SJCRH30 (cell line): ENCODE measurements around the gene TCP10L. TPM values are rescaled to one million over a fixed set of nuclear protein-coding genes. Genes with fewer than 3 reads are reported as not detected.
"Not testable (repeated sequence)": the region's sequence is repeated elsewhere in the genome, so short reads cannot be mapped to it uniquely, and the experiment has no call there.

Experiments
- DNase-seq, 2 experiments: peaks; one replicate each; pipeline ENCODE4 v3.0.0-alpha.2; 2015 to 2020
- H3K27ac ChIP-seq: fragments of 250-450 bp; sonication (Bioruptor Pico); 2 replicates; pipeline ENCODE4 v1.5.1; 2020; ENCODE audit warnings: mild to moderate bottlenecking, moderate library complexity
- H3K27me3 ChIP-seq: fragments of 250-450 bp; sonication (Bioruptor Pico); 2 replicates; pipeline ENCODE4 v1.5.1; 2020; ENCODE audit warnings: mild to moderate bottlenecking, moderate library complexity
- H3K36me3 ChIP-seq: fragments of 250-450 bp; sonication (Bioruptor Pico); 2 replicates; pipeline ENCODE4 v1.5.1; 2020; ENCODE audit warnings: mild to moderate bottlenecking, moderate library complexity
- H3K4me1 ChIP-seq: fragments of 250-450 bp; sonication (Bioruptor Pico); 2 replicates; pipeline ENCODE4 v1.5.1; 2020; ENCODE audit warnings: mild to moderate bottlenecking, moderate library complexity
- H3K4me3 ChIP-seq: fragments of 250-450 bp; sonication (Bioruptor Pico); 2 replicates; pipeline ENCODE4 v1.5.1; 2020; ENCODE audit warnings: mild to moderate bottlenecking, moderate library complexity
- H3K9me3 ChIP-seq: fragments of 250-450 bp; sonication (Bioruptor Pico); replicated peaks from 2 replicates; pipeline ENCODE4 v1.5.1; 2020; ENCODE audit warnings: mild to moderate bottlenecking, moderate library complexity
- total RNA-seq: library from RNA; depleted of rRNA; stranded (reverse); fragments of >200 nt; shearing (Covaris generic); gene quantifications from 2 replicates; pipeline ENCODE4 v1.2.3, GENCODE V29; 2014

Gene TCP10L
- total RNA-seq, 1 experiment from 2014 or later = not detected

- Histone ChIP-seq H3K27me3 (peaks cover 17% of the 10 kb centered on the region), H3K27ac (no peak overlapping the region), H3K9me3 (no peaks in the 10 kb centered on the region), H3K4me3 (no peak overlapping the region), H3K36me3 (no peaks in the 10 kb centered on the region), H3K4me1 (no peaks in the 10 kb centered on the region)
- peak; percentile 30 to 47 for DNase-seq
Measured at GRCh38 chr21:32572574-32573420, 12.5 kb downstream of the TCP10L start.

- no peaks in the 10 kb centered on the region for H3K4me1 ChIP-seq
- H3K4me3 ChIP-seq = no peak overlapping the region
- no peaks in the 10 kb centered on the region for H3K36me3 ChIP-seq
- no peak for DNase-seq
- H3K9me3 ChIP-seq = no peaks in the 10 kb centered on the region
- no peak overlapping the region for H3K27ac ChIP-seq
- peaks cover 14% of the 10 kb centered on the region for H3K27me3 ChIP-seq
Measured at GRCh38 chr21:32570456-32570855, 14.9 kb downstream of the TCP10L start.

GRCh38 chr21:32569261-32570230 is 15.8 kb downstream of the TCP10L start:
- Histone ChIP-seq H3K27ac (no peak overlapping the region), H3K36me3 (no peaks in the 10 kb centered on the region), H3K9me3 (no peaks in the 10 kb centered on the region), H3K4me1 (no peaks in the 10 kb centered on the region), H3K4me3 (peak overlapping the region; percentile 58), H3K27me3 (peaks cover 6% of the 10 kb centered on the region)
- peak; percentile 68 to 85 for DNase-seq

- H3K27ac ChIP-seq = no peak overlapping the region
- peaks cover 4% of the 10 kb centered on the region; the same call in 1 of the 2 replicates for H3K27me3 ChIP-seq
- no peak overlapping the region for H3K4me3 ChIP-seq
- no peaks in the 10 kb centered on the region for H3K4me1 ChIP-seq
- no peak for DNase-seq
- H3K9me3 ChIP-seq = no peaks in the 10 kb centered on the region
- H3K36me3 ChIP-seq = no peaks in the 10 kb centered on the region
Measured at GRCh38 chr21:32567626-32568025, 17.7 kb downstream of the TCP10L start.

GRCh38 chr21:32566741-32567389 is 18.5 kb downstream of the TCP10L start:
- no peak for DNase-seq
- Histone ChIP-seq H3K27ac (no peak overlapping the region), H3K4me3 (no peak overlapping the region), H3K4me1 (no peaks in the 10 kb centered on the region), H3K9me3 (no peaks in the 10 kb centered on the region), H3K27me3 (peaks cover 4% of the 10 kb centered on the region; the same call in 1 of the 2 replicates), H3K36me3 (no peaks in the 10 kb centered on the region)

GRCh38 chr21:32565856-32566465 is 19.4 kb downstream of the TCP10L start:
- H3K27ac ChIP-seq = no peak overlapping the region
- H3K9me3 ChIP-seq = no peaks in the 10 kb centered on the region
- no peak for DNase-seq
- H3K4me1 ChIP-seq = no peaks in the 10 kb centered on the region
- no peaks in the 10 kb centered on the region for H3K36me3 ChIP-seq
- no peak overlapping the region for H3K4me3 ChIP-seq
- peaks cover 4% of the 10 kb centered on the region; the same call in 1 of the 2 replicates for H3K27me3 ChIP-seq

GRCh38 chr21:32562915-32563314 is 22.4 kb downstream of the TCP10L start:
- H3K4me3 ChIP-seq = no peak overlapping the region
- no peak overlapping the region for H3K27ac ChIP-seq
- no peak for DNase-seq
- H3K9me3 ChIP-seq = no peaks in the 10 kb centered on the region
- H3K27me3 ChIP-seq = no peaks in the 10 kb centered on the region
- H3K4me1 ChIP-seq = peaks cover 8% of the 10 kb centered on the region; the same call in 1 of the 2 replicates
- H3K36me3 ChIP-seq = no peaks in the 10 kb centered on the region

- peaks cover 8% of the 10 kb centered on the region; the same call in 1 of the 2 replicates for H3K4me1 ChIP-seq
- H3K4me3 ChIP-seq = no peak overlapping the region
- peak in 1 of 2 experiments; percentile 39 for DNase-seq
- no peaks in the 10 kb centered on the region for H3K27me3 ChIP-seq
- no peak overlapping the region for H3K27ac ChIP-seq
- no peaks in the 10 kb centered on the region for H3K36me3 ChIP-seq
- H3K9me3 ChIP-seq = no peaks in the 10 kb centered on the region
Measured at GRCh38 chr21:32562426-32562825, 22.9 kb downstream of the TCP10L start.

GRCh38 chr21:32561476-32561875 is 23.8 kb downstream of the TCP10L start:
- H3K4me3 ChIP-seq, DNase-seq, H3K27me3 ChIP-seq, H3K9me3 ChIP-seq, H3K36me3 ChIP-seq, H3K27ac ChIP-seq, H3K4me1 ChIP-seq: not testable (repeated sequence)

- Histone ChIP-seq H3K4me1 (peaks cover 8% of the 10 kb centered on the region; the same call in 1 of the 2 replicates), H3K9me3 (no peaks in the 10 kb centered on the region), H3K27ac (no peak overlapping the region), H3K36me3 (no peaks in the 10 kb centered on the region), H3K4me3 (no peak overlapping the region), H3K27me3 (no peaks in the 10 kb centered on the region)
- no peak for DNase-seq
Measured at GRCh38 chr21:32560896-32561295, 24.4 kb downstream of the TCP10L start.

GRCh38 chr21:32559006-32559610 is 26.2 kb downstream of the TCP10L start:
- no peaks in the 10 kb centered on the region for H3K9me3 ChIP-seq
- H3K4me1 ChIP-seq = peaks cover 8% of the 10 kb centered on the region; the same call in 1 of the 2 replicates
- H3K27me3 ChIP-seq = no peaks in the 10 kb centered on the region
- no peaks in the 10 kb centered on the region for H3K36me3 ChIP-seq
- no peak overlapping the region for H3K27ac ChIP-seq
- DNase-seq = no peak
- no peak overlapping the region for H3K4me3 ChIP-seq

GRCh38 chr21:32558106-32558505 is 27.2 kb downstream of the TCP10L start:
- Histone ChIP-seq H3K36me3 (no peaks in the 10 kb centered on the region), H3K27ac (no peak overlapping the region), H3K27me3 (no peaks in the 10 kb centered on the region), H3K9me3 (no peaks in the 10 kb centered on the region), H3K4me3 (no peak overlapping the region), H3K4me1 (peaks cover 8% of the 10 kb centered on the region; the same call in 1 of the 2 replicates)
- DNase-seq = peak; percentile 56 to 77

GRCh38 chr21:32554832-32555638 is 30.3 kb downstream of the TCP10L start:
- Histone ChIP-seq H3K4me1 (peaks cover 8% of the 10 kb centered on the region; the same call in 1 of the 2 replicates), H3K27ac (no peak overlapping the region), H3K27me3 (no peaks in the 10 kb centered on the region), H3K4me3 (no peak overlapping the region), H3K36me3 (no peaks in the 10 kb centered on the region), H3K9me3 (no peaks in the 10 kb centered on the region)
- no peak for DNase-seq
